ENCODE data around the gene HOXA2. TPM values are rescaled to one million over a fixed set of nuclear protein-coding genes. Genes with fewer than 3 reads are reported as not detected.
A peak's percentile ranks its signal among the peaks of the same experiment; 100 is the strongest.

HOXA2 gene
- total RNA-seq (2021; fragmentation: NEBNext Ultra II Directional; extraction: Animal tissue kit (Norgen Biotek cat#: 25700)) (not detected in 2 replicates), polyA plus RNA-seq (2011; rRNA removed) (not detected in 2 replicates), polyA minus RNA-seq (2011; rRNA and poly(A)+ RNA removed) (not detected in 2 replicates)
- polyA plus RNA-seq (2011; cell fraction: cytosol; rRNA removed) = not detected
- not detected for polyA plus RNA-seq (2011; cell fraction: nucleus; rRNA removed)
- not detected in 4 replicates for polyA plus RNA-seq (2012, experiment 1 of 2)
- not detected for polyA plus RNA-seq (2012, experiment 2 of 2)
- polyA plus RNA-seq (2013, experiment 1 of 2) = not detected
- polyA plus RNA-seq (2013, experiment 2 of 2) = not detected
- not detected for polyA minus RNA-seq (2011; cell fraction: cytosol; rRNA and poly(A)+ RNA removed)
- not detected for polyA minus RNA-seq (2011; cell fraction: nucleus; rRNA and poly(A)+ RNA removed)
- long read RNA-seq, experiment 1 = 0 reads
- long read RNA-seq, experiment 2 = 0 reads

DNA sequence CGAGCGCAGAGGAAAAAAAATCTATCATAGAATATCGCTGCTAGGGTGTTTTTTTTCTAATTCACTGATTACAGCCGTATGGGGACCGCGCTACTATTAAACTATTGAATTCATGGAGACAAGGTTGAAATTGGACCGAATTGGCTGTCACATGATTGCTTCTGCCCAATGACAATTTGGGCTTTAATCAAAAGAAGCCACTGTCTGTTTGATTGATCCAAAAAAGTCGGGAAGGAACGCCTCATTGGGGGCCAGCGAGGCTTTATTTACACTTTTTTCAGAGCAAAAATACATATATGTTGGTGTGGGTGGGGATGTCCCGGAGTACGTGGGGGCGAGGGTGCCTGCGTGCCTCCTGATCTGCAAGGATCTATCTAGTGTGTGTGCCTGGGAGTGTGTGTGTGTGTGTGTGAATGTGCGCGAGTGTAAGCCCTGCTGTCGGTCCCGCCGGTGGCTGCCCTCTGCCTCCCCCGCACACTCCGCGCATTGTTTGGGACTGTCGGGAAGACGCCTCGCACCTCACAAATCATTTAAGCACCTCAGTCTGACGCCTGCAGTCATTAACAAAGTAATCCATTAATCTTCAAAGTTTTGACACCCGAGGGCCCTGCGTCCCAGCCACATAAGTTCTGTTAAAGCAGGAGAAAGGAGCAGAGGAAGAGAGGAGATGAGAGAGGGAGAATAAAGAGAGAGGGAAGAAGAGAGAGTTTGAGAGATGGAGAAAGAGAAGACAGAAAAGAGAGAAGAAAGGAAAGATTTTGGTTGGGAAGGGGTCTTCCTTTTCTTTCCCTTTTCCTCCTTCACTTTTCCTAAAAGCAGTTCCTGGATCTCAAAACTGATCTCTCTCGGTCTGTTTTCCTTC lies at the start of gene HOXA2:
HOXA2 (minus strand) TSS at position 103 of the 862 bp plus-strand sequence. CDS start 183 bp downstream, outside the sequence.
- Histone ChIP-seq H3K36me3 (ENCODE audit: control insufficient read depth in 2 of 4, insufficient read depth in 4 of 4, low read length in 3 of 4) (peaks cover 0 to 11% (median 0%) of the 10 kb centered on the region in 4 experiments; a peak in 1 of 8 replicates), H2BK120ac (replicated peaks; ENCODE audit: low read depth, low read length) (no peak within 1 kb of the TSS), H3K4me3 (ENCODE audit: extremely low read depth in 1 of 4, insufficient read depth in 2 of 4, low read depth in 3 of 4, low read length in 4 of 4) (peak within 1 kb of the TSS in 3 of 4 experiments; percentile 2 to 37 (median 14); a peak in 4 of 8 replicates), H3K4me1 (replicated peaks in 1 of 4; ENCODE audit: control insufficient read depth in 3 of 4, insufficient read depth in 4 of 4, low read length in 3 of 4) (peaks cover 0 to 18% (median 12%) of the 10 kb centered on the region in 4 experiments; a peak in 6 of 7 replicates), H3K9me3 (ENCODE audit: insufficient read depth in 2 of 2, low read depth in 1 of 2, low read length in 1 of 2) (no peaks in the 10 kb centered on the region), H3K9ac (replicated peaks in 1 of 4; ENCODE audit: extremely low read depth in 1 of 4, low read depth in 3 of 4, low read length in 3 of 4) (no peak within 1 kb of the TSS), H2AK5ac (ENCODE audit: low read depth, low read length) (0 out of 2 replicates have a peak within 1 kb of the TSS, but pooled peaks have one; percentile 93), H3K23me2 (ENCODE audit: low read depth, low read length) (0 out of 2 replicates have a peak, but pooled peaks cover 1% of the 10 kb centered on the region), H3K27ac (ENCODE audit: low read depth, low read length) (no peak within 1 kb of the TSS), H3K4me2 (ENCODE audit: insufficient read depth in 1 of 2, low read depth in 2 of 2, low read length in 2 of 2) (peak within 1 kb of the TSS; percentile 44 to 69; a peak in 3 of 4 replicates), H3K56ac (replicated peaks; ENCODE audit: insufficient read length, low read depth, low read length) (no peak within 1 kb of the TSS), H3K27me3 (replicated peaks in 1 of 4; ENCODE audit: control insufficient read depth in 3 of 4, extremely low read depth in 1 of 4, insufficient read depth in 3 of 4, low read length in 3 of 4) (peaks cover 94 to 100% (median 97%) of the 10 kb centered on the region in 4 experiments), H3K18ac (ENCODE audit: extremely low read depth, low read length) (no peak within 1 kb of the TSS), H2BK5ac (ENCODE audit: low read depth, low read length) (no peak within 1 kb of the TSS), H2BK12ac (ENCODE audit: low read depth, low read length) (peak within 1 kb of the TSS; percentile 68; the same call in 1 of the 2 replicates), H4K5ac (ENCODE audit: insufficient read length, low read depth, low read length) (no peak within 1 kb of the TSS), H3K79me2 (ENCODE audit: control insufficient read depth in 1 of 2, insufficient read depth in 2 of 2, low read length in 2 of 2) (no peaks in the 10 kb centered on the region), H2BK15ac (ENCODE audit: low read length) (peak within 1 kb of the TSS; percentile 61; the same call in 1 of the 2 replicates), H3K14ac (ENCODE audit: insufficient read length) (no peak within 1 kb of the TSS), H2AFZ (ENCODE audit: low read length) (no peak within 1 kb of the TSS), H2BK20ac (ENCODE audit: low read length) (no peak within 1 kb of the TSS), H3K79me1 (ENCODE audit: low read depth, low read length) (no peaks in the 10 kb centered on the region), H4K8ac (ENCODE audit: extremely low read depth, insufficient read depth, low read length) (no peak within 1 kb of the TSS; the same call in 1 of the 2 replicates), H4K20me1 (replicated peaks in 1 of 2; ENCODE audit: control insufficient read depth in 1 of 2, insufficient read depth in 2 of 2, low read length in 2 of 2) (peaks cover 16 to 32% of the 10 kb centered on the region in 2 experiments), H3K4ac (replicated peaks; ENCODE audit: insufficient read length, low read depth, low read length) (no peak within 1 kb of the TSS), H4K91ac (replicated peaks; ENCODE audit: insufficient read length, low read length) (no peak within 1 kb of the TSS), H3K23ac (ENCODE audit: insufficient read length) (no peak within 1 kb of the TSS)
- WGBS, 2 experiments (ENCODE audit: extremely low coverage in 1 of 2, insufficient coverage in 1 of 2, insufficient read length in 1 of 2, insufficient replicate concordance in 2 of 2, low coverage in 1 of 2, low lambda C conversion rate in 2 of 2, missing lambda C conversion rate in 1 of 2) = 9% methylated on average over 27 of the region's 29 CpGs; no CpG with 5 or more reads in 1 of the 2 experiments
- FAIRE-seq (no peak), DNase-seq (ENCODE audit: low read depth in 1 of 2, low spot score in 2 of 2) (no peak)
- CTCF ChIA-PET (ENCODE audit: partially characterized antibody) = no interaction called here
- POLR2A ChIA-PET (ENCODE audit: partially characterized antibody) = no interaction called here
- TF ChIP-seq EZH2 (IDR thresholded peaks at IDR 0.05; ENCODE audit: low read depth, low read length, severe bottlenecking) = peak; percentile 67
- TF ChIP-seq TAF7 (optimal IDR thresholded peaks at IDR 0.05; ENCODE audit: borderline replicate concordance, low read depth, low read length) = no peak
- TF ChIP-seq CBX8 (IDR thresholded peaks at IDR 0.05; ENCODE audit: borderline replicate concordance, low read depth, low read length) = 0 out of 2 replicates have a peak, but pooled peaks have one; percentile 87
- TF ChIP-seq POLR2A (IDR thresholded peaks at IDR 0.05; ENCODE audit: control extremely low read depth in 1 of 2, low read depth in 2 of 2, low read length in 2 of 2) = no peak
- 0 out of 2 replicates have a peak, but pooled peaks have one; percentile 21 for TF ChIP-seq SUZ12 (IDR thresholded peaks at IDR 0.05; ENCODE audit: low read length)
- no peak for TF ChIP-seq NRF1 (IDR thresholded peaks at IDR 0.05; ENCODE audit: low read depth, low read length)
